Activated T-cell treated with anti-CD3 and anti-CD28 coated beads, Interleukin-2, amount 50 U/mL, for 1 hour (primary cell): ENCODE data around the gene PLCL2.

Experiments
- DNase-seq: peaks from one replicate; pipeline ENCODE4 v3.0.0-alpha.2; 2020

Gene PLCL2

DNA sequence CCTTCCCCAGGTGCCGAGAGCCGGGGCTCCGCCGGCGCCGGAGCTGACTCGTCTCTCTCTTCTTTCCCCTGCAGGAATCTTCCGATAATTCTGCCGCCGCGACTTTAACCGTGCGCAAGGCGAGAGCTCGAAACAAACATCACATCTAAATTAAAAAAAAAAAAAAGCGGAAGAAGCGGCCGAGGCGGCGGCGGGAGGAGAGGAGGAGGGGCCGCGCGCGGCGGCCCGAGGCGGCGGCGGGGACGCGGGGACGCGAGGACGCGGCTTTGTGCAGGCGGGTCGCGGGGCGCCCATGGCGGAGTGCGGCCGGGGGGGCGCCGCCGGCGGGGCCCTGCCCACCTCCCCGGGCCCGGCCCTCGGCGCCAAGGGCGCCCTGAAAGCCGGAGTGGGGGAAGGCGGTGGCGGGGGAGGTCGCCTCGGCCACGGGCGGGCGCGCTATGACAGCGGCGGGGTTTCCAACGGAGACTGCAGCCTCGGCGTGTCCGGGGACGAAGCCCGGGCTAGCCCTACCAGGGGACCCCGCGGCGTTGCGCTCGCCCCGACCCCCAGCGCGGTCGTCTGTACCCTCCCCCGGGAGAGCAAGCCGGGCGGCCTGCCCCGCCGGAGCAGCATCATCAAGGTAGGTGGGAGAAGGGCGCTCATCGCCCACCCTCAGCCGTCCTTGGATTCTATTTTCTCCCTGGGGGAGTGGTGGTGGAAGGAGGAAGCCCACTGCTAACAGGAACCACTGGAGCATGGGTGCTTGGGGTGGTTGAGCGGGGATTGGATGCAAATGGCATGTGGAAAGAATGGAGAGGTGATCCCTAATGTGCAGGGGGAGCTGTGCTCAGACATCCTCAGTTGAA is at the start of gene PLCL2:
PLCL2 (plus strand) TSS at position 208 of the 845 bp plus-strand sequence; CDS start at position 293, 85 bp downstream.
- DNase-seq = peak; percentile 80

DNA sequence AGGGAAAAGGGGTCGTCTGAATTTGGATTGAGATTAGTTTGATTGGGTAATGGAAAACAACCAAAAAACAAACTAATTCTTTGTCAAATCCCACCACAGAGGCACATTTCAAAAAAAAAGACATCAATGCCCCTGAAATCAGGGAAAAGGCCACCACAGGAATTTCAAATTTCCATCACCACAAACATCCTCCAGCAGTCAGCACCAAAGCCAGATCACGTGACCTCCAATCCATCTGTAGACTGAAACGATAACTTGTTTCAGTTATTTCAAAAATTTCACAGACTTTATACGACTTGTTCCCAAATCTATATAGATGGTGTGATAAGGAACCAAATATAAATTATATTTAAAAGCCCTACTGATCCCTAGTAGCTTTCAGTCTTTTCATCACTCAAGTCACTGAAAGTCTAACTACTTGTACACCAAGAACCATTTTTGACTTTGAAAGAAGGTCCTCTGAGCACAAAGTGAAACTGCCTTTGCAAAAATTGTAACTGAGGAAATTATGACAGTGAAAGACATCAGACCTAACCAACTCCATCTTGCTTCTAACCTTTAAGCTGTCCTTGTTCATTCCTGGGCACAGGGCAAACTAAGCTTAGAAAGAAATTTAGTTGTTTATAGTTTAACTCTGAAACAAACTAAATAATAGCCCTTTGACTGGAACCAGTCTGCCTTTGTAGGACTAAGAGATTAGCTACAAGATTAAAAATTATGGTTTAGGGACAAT is 48.1 kb upstream of the PLCL2 start:
- no peak for DNase-seq

DNA sequence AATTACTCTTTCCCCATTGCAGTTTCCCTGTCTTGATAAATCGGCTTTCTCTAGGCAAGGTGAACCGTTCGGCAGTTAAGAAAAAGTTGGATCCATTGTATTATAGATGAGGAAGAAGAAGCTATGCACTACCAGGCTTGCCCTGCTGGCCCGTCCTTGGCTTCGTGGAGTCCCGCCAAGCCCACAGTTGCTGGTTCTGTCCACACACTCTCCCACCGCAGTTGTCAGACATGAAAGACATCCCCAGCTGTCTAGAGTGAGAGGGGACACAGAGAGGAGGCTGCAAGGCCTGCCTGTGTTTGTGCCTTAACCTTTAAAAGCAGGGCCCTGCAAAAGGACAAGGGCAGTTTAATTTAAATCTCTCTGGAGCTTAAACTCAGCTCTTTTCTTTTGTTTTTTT is 47.2 kb upstream of the PLCL2 start:
- no peak for DNase-seq

DNA sequence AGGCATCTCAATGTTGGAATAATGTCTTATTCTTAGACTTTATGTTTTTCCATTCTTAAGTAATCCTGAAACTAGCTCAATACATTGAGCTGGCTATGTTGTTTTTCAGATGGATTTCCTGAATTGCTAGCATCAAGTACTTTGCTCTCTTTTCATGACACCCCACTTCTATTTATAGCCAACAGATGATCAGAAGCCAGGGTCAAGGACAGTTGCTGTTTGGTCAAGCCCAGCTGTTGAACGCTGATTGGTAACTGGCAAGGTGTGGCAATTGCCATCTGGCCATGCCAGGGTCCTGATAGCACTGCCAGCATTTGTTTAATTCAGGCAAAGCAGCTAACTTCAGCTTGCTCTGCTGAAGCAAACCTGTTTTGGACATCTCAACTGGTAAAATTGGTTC is 46.2 kb upstream of the PLCL2 start:
- no peak for DNase-seq

DNA sequence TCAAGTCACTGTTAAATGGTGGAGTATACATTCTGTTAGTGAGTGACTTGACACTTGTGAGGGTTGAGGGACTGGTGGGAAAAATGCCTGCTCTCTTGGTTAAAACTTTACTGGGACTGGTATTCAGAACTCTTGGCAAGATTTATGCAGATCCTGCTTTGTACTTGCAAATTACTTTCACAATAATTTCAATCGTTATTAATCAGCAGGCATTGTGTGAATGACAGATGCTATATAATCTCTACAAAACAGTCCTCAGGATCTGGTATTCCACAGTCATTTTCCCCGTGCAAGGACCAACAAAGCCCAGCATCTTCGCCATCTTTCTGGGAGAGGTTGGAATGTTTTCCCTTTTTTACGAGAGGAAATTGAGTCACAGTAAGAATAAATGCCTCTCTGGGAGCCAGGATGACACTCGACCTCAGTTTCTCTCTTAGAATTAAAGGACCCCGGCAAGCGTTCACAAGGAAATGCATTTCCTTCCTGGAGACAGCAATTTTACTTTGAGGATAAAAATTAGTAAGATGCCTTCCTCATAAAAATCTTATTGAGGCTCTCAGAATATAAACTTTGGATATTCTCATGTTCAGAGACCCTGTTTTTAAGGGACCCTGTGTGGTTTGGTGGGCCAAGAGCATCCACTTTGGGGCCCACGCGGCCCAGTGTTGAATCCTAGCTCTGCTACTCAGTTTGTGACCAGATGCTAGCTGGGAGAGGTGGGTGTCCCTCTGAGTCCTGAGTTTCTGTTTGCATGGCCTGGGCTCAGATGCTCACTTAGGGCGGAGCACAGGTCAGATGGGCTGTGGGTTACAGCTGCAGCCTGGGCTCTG is 45.3 kb upstream of the PLCL2 start:
- no peak for DNase-seq

DNA sequence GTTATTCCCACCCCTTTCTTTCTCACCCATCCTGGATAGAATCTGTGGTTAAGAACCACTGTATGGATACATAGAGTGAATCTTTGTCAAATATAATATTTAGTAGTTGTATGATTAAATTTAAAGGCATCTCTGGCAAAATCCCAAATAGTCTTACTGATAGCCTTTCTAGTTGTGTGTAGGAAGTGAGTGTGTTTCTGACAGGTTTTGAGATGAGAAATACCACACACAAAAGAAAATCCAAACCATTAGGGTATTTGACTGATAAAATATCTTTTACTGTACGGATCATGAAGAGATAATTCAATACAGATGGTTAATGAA is 44.7 kb upstream of the PLCL2 start:
- no peak for DNase-seq

DNA sequence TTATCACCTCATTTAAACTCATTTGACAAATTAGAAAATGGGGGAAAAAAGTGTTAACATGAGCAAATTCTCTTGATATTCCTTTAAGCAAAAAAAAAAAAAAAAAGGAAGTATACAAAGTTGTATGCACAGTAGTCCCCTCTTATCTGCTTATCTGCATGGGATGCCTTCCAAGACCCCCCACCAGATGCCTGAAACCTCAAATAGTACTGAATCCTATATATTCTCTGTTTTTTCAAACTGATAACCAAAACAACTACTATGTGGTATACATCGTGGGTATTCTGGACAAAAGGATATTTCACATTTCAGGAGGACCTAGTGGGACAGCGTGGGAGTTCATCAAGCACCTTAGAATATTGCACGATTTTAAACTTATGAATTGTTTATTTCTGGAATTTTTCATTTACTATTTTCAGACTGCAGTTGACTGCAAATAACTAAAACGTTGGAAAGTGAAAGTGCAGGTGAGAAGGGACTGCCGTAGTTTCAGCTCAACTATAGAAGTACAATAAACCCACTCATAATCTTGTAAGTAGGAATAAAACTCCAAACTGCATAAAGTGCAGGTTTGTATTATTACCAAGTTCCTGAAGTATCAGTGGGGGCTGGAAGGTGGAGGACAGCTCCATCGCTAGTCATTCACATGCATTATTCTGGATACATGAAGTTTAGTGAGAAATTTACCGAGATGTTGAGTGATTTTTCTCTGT is 43.6 kb upstream of the PLCL2 start:
- no peak for DNase-seq

DNA sequence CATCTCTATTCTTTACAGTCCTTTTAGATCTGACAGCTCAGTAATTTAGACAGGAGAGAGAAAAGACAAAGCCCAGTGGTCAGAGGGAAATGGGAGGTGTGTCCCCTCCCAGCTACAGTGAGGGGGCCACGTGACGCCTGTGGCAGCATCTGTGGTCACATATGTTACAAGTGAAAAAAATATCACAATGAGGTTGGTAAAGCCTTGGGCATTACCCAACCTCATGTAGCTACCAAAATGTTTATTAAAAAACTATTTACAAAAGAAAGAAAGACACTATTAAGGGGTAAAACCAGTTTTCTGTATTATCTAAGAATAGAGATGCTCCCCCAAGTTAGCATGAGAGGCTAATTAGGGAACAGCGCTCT is 42.9 kb upstream of the PLCL2 start:
- DNase-seq = peak; percentile 30

DNA sequence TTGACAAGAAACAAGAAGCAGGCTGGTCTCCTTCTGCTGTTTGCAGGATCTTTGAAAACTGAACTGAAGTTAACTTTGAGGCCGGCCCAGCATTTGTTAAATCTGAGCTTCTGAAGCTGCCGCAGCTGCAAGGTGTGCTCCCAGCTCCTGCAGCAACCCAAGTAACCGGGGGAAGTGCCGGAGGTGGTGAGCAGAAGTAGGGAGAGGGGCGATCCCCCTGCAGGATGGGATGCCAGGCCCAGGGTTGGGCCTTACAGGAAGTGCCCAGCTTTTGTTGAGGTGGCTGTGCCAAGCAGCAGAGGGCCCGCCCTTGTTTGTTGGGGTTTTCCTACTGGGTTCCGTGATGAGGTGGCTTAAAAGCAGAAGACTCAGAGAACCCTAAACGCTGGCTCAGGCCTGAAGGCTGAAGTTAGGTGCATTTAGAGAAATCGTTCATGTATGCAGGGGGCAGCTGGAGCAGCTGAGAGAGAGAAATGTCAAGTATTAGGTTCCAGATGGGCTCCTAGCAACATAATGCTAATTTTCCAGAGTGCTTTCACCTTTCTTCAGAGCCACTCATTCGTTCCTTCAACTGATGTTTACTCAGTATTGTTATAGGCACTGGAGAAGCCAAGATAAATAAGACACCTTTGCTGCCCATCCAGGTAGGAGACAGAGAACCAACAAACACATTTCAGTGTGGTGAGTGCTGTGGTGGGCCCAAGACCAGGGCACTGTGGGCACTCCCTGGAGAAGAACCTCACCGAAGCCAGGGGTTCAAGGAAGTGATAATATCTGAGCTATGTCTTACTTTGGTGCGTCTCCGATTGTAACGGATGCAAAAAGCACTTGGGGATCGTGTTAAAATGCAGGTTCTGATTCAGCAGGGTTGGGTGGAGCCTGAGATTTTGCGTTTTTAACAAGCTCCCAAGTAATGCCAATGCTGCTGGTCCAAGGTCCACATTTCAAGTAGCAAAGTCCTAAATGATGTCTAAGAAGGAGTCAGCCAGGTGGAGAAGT is 42.2 kb upstream of the PLCL2 start:
- DNase-seq = peak; percentile 73

DNA sequence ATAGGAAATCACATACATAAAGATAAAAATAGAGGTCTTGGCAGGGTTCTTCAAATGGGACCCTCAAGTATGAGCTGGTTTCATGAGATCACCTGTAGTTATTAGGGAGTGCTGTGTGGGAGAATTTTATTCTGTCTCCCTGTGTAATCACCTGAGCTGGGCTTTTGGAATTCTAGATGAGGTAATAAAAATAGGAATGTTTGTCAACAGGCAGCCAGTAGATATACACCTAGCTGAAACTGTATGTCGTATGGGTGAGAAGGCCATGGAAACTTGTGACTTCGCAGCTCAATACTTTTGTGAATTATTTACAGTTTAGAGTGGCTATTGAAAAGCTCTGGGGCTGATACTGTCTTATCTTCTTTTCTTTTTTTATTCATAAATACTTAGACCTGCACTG is 40.5 kb upstream of the PLCL2 start:
- no peak for DNase-seq

DNA sequence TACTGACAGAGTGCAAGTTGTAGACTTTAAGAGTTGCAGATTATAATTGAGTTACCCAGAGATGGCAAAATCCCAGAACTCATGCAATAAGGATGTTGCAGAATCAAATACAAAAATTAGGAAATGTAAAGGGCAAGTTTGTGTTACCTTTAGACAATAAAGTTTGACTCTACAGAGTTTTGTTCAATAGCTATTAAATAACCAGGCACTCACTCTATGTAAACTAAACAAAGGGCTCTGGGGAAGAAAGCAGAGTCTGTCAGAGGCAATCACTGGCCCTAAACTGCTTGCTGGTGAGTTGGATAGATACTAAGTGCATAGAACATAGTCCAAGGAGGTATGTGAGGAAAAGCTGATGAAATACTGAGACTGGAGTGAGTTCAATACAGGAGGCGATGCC is 40.0 kb upstream of the PLCL2 start:
- no peak for DNase-seq

DNA sequence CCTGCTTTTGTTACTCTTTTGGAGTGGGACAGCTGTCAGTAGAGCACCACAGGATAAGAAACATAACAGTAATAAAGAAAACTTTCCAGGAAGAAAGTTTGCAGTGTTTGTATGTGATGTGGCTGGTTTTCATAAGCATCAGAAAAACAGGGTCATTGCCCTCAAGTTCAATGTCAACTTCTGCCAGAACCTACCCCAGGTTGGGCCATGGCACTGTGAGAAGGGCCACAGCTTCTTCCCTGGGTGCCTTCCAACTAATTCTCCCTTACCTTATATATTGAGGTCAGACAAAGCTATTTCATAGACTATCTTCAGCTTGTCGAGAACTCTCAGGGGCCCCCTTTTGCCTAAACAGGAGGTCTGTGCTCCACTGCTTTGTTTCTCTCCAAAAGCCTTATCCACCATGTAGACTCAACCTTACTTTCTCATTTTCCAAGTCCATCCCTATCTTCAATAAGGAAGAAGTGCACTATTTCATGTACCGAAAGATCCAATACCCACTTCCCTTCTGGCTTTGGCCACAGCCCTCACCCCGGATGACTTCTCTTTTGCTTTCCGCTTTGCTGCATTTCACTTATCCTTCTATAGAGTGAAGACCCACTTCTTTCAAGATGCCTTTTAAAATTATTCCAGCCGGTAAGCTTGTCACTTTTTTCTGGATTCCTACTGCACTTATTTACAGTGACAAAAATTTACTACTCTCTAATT is 38.2 kb upstream of the PLCL2 start:
- no peak for DNase-seq

DNA sequence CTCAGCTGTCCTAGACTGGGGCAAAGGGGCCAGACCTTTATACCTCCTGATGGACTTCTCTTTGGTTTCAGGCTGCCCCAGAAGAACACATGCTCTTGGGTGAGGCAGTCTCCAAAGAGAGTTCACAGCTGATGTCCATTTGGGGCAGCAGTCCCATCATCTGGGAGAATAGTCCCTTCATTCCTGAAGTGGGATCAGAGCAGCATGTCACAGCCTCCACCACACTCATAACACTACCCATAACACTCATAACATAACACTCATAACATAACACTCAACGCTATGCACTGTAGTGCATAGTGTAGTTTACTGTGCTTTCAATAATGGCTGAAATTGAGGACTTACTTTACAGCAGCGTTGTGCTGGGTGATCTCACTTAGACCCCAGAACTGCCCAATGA is 36.7 kb upstream of the PLCL2 start:
- DNase-seq = no peak

DNA sequence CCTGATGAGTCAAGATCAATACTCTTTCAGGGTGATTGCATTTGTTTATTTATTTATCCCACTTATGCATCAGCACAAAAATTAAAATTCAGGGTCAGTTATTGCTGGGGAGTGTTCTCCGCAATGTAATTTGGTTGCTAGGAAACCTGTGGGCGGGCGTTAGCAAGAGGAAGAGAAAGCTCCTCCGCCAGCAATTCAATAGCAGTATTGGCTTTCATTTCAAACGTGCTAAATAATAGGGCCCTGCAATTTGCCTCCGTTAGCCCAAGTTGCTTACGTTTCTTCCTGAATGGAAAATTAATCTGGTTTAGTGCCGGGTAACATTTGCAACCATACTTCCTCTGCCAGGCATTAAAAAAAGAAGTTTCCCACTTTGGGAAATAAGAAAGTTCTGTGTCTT is 35.5 kb upstream of the PLCL2 start:
- peak; percentile 52 for DNase-seq

DNA sequence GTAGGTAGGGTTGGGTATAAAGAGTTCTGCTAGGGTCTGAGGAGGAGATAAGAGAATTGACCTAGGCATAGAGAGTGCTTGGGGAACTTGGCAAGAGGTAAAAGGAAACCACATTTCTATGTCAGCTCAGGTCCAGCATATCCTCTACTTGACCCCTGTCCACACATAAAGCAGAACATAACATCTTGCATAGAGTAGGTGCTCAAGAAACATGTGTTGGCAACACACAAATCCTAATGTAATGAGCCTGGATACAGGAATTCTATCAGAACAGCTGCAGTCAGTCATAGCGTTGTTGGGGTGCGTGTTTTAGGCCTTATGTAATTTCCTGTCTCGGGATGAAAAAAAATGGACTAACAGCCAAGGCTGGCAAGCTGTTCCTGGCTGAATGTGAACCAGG is 35.0 kb upstream of the PLCL2 start:
- DNase-seq = no peak

DNA sequence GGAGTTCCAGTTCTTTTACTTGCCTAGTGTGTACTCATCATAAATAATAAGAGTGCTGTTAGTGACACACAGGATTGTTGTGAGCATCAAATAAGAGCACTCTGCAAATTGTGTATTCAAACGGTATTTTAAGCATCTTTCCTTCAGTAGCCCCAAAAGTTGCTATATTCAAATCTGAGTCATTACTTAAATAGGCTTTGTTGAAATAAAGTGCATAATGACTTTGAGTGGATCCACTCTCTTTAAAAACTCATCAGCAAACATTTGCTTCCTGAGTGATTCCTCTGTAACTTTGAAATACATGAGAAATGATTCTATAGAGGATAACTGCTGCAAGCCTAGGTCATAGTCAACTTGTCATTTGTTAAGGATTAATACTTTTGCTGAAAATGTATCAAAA is 29.3 kb upstream of the PLCL2 start:
- no peak for DNase-seq

DNA sequence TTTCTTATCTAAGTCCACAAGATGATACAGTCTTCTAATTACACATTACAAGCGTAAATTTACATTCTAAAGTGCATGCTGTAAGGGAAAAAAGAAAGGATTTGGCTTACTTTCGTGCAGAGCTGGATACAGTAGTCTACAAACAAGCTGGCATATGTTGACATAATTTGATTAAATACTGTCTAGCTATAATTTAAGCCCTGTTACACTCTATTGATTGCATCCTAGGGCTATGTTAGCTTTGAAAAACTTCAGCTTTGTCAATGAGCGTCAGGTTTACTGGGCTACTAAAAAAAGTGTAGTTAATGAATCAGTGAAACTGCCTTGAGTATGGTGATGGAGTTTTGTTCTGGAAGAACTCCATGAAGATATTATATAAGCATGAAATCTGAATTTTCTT is 24.5 kb upstream of the PLCL2 start:
- DNase-seq = no peak

DNA sequence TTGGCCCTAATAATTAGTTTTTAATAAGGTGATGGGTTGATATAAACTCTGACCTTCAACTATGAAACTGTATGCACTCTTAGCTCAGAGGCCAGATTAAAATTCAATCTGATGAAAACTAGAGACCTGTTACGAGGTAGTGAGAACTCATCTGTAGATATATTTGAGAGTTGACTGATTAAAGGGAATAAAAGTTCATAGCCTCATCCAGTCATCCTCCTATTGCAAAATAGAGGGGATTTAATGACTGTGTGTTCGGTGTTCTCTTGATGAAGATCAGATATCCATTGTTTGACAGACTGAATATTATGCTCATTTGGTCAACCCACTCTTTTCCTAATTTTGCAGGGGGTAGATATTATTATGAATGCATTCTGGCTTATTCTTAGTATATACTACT is 23.3 kb upstream of the PLCL2 start:
- no peak for DNase-seq

DNA sequence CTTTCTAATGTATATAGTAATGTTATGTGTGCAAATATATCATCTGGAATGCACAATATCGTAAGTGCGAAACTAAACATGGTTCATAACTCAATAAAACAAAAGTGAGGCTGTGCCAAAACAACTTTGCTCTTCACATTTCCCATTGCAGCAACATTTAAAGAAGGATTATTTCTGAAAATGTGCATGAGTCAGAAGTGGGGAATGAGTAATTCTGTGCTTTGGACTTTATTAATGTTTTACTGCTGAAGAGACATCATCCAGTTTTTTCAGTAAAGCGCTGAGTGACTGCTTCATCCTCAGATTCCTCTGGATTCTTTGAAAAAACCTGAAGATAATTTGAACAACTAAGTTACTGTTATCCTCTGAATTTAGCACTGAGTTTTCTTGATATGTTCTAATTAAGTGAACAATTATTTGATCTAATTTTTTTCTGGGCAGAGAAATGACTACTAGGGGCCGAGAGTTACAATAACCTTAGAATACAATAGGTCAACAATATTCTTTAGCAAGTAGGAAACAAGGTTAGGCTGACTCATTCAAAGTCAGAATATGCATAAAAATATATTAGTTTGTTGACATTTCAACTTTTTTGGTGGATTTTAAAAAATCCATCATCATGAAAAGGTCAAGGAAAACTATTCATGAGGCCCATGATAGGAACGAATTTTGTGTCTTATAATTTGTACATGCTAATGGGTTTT is 20.0 kb upstream of the PLCL2 start:
- DNase-seq = no peak

DNA sequence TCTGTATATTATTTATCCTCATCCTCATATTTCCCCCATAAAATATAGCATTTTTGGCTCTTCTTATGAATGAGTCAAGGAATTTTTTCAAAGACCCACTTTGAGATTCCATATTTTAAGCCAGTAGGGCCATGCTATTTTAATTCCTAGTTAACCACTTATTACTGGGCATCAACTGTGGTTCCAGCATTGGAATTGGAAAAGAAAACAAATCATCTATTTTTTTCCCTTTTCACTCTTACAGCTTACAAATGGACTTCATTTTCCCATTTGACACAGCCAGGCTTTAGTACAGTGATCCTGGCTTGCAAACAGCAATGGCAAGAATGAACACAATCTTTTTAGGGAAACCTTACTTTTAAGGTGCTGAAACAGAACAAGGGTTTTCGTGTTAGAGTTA is 19.4 kb upstream of the PLCL2 start:
- no peak for DNase-seq

DNA sequence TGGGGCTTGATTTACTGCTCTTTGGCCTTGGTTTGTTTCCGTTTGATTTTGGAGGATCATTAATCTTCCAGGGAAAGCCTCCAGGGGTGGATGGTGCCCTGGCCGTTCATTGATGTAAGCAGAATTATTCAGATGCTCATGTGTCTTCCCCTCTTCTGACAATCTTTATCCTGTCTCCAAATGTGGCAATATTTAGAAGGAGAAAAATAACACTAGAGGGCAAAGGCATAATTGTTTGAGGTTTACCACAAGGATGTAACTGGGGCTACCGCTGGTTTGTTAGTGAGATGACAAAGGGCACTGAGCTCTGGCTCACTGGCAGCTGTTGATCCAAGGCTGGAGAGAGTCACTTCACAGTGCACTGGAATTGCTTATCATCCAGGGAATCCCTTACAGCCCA is 18.2 kb upstream of the PLCL2 start:
- no peak for DNase-seq
